Progenitor cell of endocrine pancreas (in vitro differentiated cells): Measurements from ENCODE around the gene KLHDC9. TPM values are rescaled to one million over a fixed set of nuclear protein-coding genes. Genes with fewer than 3 reads are reported as not detected.

ENCODE experiments used
- DNase-seq: peaks from one replicate; pipeline ENCODE4 v3.0.0; 2021; ENCODE audit warnings: low spot score; ENCODE audit not compliant: unreplicated experiment
- H3K27ac Mint-ChIP-seq: 2 replicates; pipeline ENCODE4 v1.8.0; 2021; ENCODE audit warnings: mild to moderate bottlenecking, moderate library complexity, mixed read lengths
- H3K27me3 Mint-ChIP-seq: 2 replicates; pipeline ENCODE4 v1.8.0; 2021; ENCODE audit warnings: mixed read lengths
- H3K36me3 Mint-ChIP-seq: 2 replicates; pipeline ENCODE4 v1.8.0; 2022; ENCODE audit warnings: mixed read lengths; ENCODE audit not compliant: insufficient read depth
- H3K4me1 Mint-ChIP-seq: 2 replicates; pipeline ENCODE4 v1.8.0; 2021; ENCODE audit warnings: low read depth, mixed read lengths
- H3K4me3 Mint-ChIP-seq: 2 replicates; pipeline ENCODE4 v1.8.0; 2021; ENCODE audit warnings: low read depth, mild to moderate bottlenecking, moderate library complexity, mixed read lengths
- H3K9me3 Mint-ChIP-seq: 2 replicates; pipeline ENCODE4 v1.8.0; 2021; ENCODE audit warnings: low read depth, mixed read lengths
- CTCF ChIP-seq: fragments of 200-600 bp; sonication (generic); IDR thresholded peaks from one replicate; pipeline ENCODE4 v1.5.0; 2021; ENCODE audit warnings: antibody characterized with exemption, mild to moderate bottlenecking; ENCODE audit not compliant: unreplicated experiment
- total RNA-seq: library from RNA; stranded (reverse); gene quantifications from 2 replicates; pipeline ENCODE4 v1.2.1, GENCODE V29; 2021

KLHDC9 gene
- total RNA-seq, 1 donor from 2014 or later: 14.7 TPM

GRCh38 chr1:161145832-161146231, 47.7 kb downstream of the KLHDC9 start:
- Mint-ChIP-seq H3K4me1 (no peaks in the 10 kb centered on the region), H3K36me3 (no peaks in the 10 kb centered on the region), H3K27me3 (no peaks in the 10 kb centered on the region), H3K27ac (no peak overlapping the region), H3K4me3 (no peak overlapping the region), H3K9me3 (no peaks in the 10 kb centered on the region)
- no peak for TF ChIP-seq CTCF
- no peak for DNase-seq

Other genes with a start within 250 kb of the KLHDC9 start
- gene CD244, start 235.5 kb upstream of the KLHDC9 start, total RNA-seq: not detected in 2 replicates
- gene ITLN1, start 213.2 kb upstream of the KLHDC9 start, total RNA-seq: 0.33 TPM in 1 of 2 replicates, not detected in the other
- gene ITLN2, start 143.6 kb upstream of the KLHDC9 start, total RNA-seq: 1.2 and 1.8 TPM in 2 replicates
- 149 and 156 TPM in 2 replicates for gene F11R, start 77.2 kb upstream of the KLHDC9 start, total RNA-seq
- 52.0 and 54.7 TPM in 2 replicates for gene TSTD1, start 59.4 kb upstream of the KLHDC9 start, total RNA-seq
- gene USF1, start 52.4 kb upstream of the KLHDC9 start, total RNA-seq: 79.9 and 88.7 TPM in 2 replicates
- 0.20 TPM in 1 of 2 replicates, not detected in the other for gene ARHGAP30, start 28.5 kb upstream of the KLHDC9 start, total RNA-seq
- gene NECTIN4, start 8.8 kb upstream of the KLHDC9 start, total RNA-seq: 1.9 and 2.4 TPM in 2 replicates
- gene PFDN2, start 19.7 kb downstream of the KLHDC9 start, total RNA-seq: 54.8 and 57.9 TPM in 2 replicates
- gene NIT1, start 19.7 kb downstream of the KLHDC9 start, total RNA-seq: 58.6 and 59.0 TPM in 2 replicates
- gene DEDD, start 34.3 kb downstream of the KLHDC9 start, total RNA-seq: 46.9 and 49.3 TPM in 2 replicates
- gene UFC1, start 55.6 kb downstream of the KLHDC9 start, total RNA-seq: 139 and 150 TPM in 2 replicates
- 48.8 and 51.1 TPM in 2 replicates for gene USP21, start 61.1 kb downstream of the KLHDC9 start, total RNA-seq
- 50.9 and 56.5 TPM in 2 replicates for gene PPOX, start 68.1 kb downstream of the KLHDC9 start, total RNA-seq
- 45.9 and 48.2 TPM in 2 replicates for gene B4GALT3, start 79.1 kb downstream of the KLHDC9 start, total RNA-seq
- 0.22 and 0.24 TPM in 2 replicates for gene ADAMTS4, start 100.7 kb downstream of the KLHDC9 start, total RNA-seq
- gene NDUFS2, start 104.0 kb downstream of the KLHDC9 start, total RNA-seq: 98.2 and 103 TPM in 2 replicates
- 0.60 and 1.5 TPM in 2 replicates for gene FCER1G, start 116.9 kb downstream of the KLHDC9 start, total RNA-seq
- gene APOA2, start 125.3 kb downstream of the KLHDC9 start, total RNA-seq: 51.3 and 74.2 TPM in 2 replicates
- gene TOMM40L, start 127.7 kb downstream of the KLHDC9 start, total RNA-seq: 15.2 and 16.3 TPM in 2 replicates
- not detected in 2 replicates for gene NR1I3, start 139.8 kb downstream of the KLHDC9 start, total RNA-seq
- gene PCP4L1, start 160.4 kb downstream of the KLHDC9 start, total RNA-seq: 0.86 and 1.1 TPM in 2 replicates
- gene MPZ, start 211.6 kb downstream of the KLHDC9 start, total RNA-seq: 4.4 and 4.5 TPM in 2 replicates
- 167 and 190 TPM in 2 replicates for gene SDHC, start 216.0 kb downstream of the KLHDC9 start, total RNA-seq